Measurements from ENCODE around the gene TRIM67.

- TF ChIP-seq CTCF (IDR thresholded peaks at IDR 0.05; ENCODE audit: insufficient read depth, low read length, poor library complexity, severe bottlenecking) = no peak
- TF ChIP-seq EZH2phosphoT487 (conservative IDR thresholded peaks at IDR 0.05; ENCODE audit: low read length) = no peak
Measured at GRCh38 chr1:231206856-231207255, 45.0 kb downstream of the TRIM67 start.
